Neuronal stem cell (in vitro differentiated cells): ENCODE data around the gene BRAT1.
A peak's percentile ranks its signal among the peaks of the same experiment; 100 is the strongest.

ENCODE experiments used
- DNase-seq: peaks from one replicate; pipeline ENCODE4 v3.0.0-alpha.2; 2013; ENCODE audit warnings: low spot score
- H2AFZ ChIP-seq: one replicate; pipeline ENCODE4 v1.6.1; 2013; ENCODE audit warnings: mild to moderate bottlenecking, low read length, inconsistent platforms
- H2AK5ac ChIP-seq: 2 replicates; pipeline ENCODE4 v1.6.1; 2013; ENCODE audit warnings: low read depth, mild to moderate bottlenecking, inconsistent platforms, low read length, moderate library complexity, mixed read lengths
- H2BK120ac ChIP-seq: 2 replicates; pipeline ENCODE4 v1.6.1; 2013; ENCODE audit warnings: low read depth, mild to moderate bottlenecking, inconsistent platforms, low read length, moderate library complexity, mixed read lengths
- H2BK12ac ChIP-seq: one replicate; pipeline ENCODE4 v1.6.1; 2013; ENCODE audit warnings: low read length, inconsistent platforms
- H2BK15ac ChIP-seq: 2 replicates; pipeline ENCODE4 v1.6.1; 2013; ENCODE audit warnings: mild to moderate bottlenecking, low read length, inconsistent platforms, mixed read lengths
- H2BK5ac ChIP-seq: one replicate; pipeline ENCODE4 v1.6.1; 2013; ENCODE audit warnings: inconsistent platforms, mild to moderate bottlenecking, low read length, moderate library complexity
- H3K14ac ChIP-seq: one replicate; pipeline ENCODE4 v1.6.1; 2013; ENCODE audit warnings: low read length, inconsistent platforms
- H3K18ac ChIP-seq: 2 replicates; pipeline ENCODE4 v1.6.1; 2013; ENCODE audit warnings: low read length, inconsistent platforms
- H3K23ac ChIP-seq: 2 replicates; pipeline ENCODE4 v1.6.1; 2013; ENCODE audit warnings: low read depth, mild to moderate bottlenecking, mixed read lengths, low read length, inconsistent platforms; ENCODE audit not compliant: poor library complexity
- H3K27ac ChIP-seq: replicated peaks from 3 replicates; pipeline ENCODE4 v1.5.1; 2013; ENCODE audit warnings: low read length, inconsistent platforms
- H3K27me3 ChIP-seq, 3 experiments: 2 replicates each; pipeline ENCODE4 v1.6.1; 2013; ENCODE audit warnings: low read length in 3 of 3, mild to moderate bottlenecking in 2 of 3, inconsistent platforms in 1 of 3, low read depth in 1 of 3, mixed read lengths in 1 of 3, moderate library complexity in 1 of 3; ENCODE audit not compliant: control insufficient read depth in 3 of 3, insufficient read depth in 3 of 3
- H3K36me3 ChIP-seq, 2 donors: replicated peaks in 1 of 2; 2 replicates each; pipeline ENCODE4 v1.6.1; 2013; ENCODE audit warnings: low read length in 2 of 2; ENCODE audit not compliant: control insufficient read depth in 2 of 2, insufficient read depth in 2 of 2
- H3K4ac ChIP-seq: 2 replicates; pipeline ENCODE4 v1.6.1; 2013; ENCODE audit warnings: inconsistent platforms, mild to moderate bottlenecking, low read length, moderate library complexity
- H3K4me1 ChIP-seq, 2 donors: 1 replicate in 1 of 2; 2 replicates in 1 of 2; pipeline ENCODE4 v1.6.1; 2013; ENCODE audit warnings: low read length in 2 of 2, low read depth in 1 of 2; ENCODE audit not compliant: control insufficient read depth in 2 of 2, insufficient read depth in 1 of 2
- H3K4me2 ChIP-seq: one replicate; pipeline ENCODE4 v1.6.1; 2013; ENCODE audit warnings: mild to moderate bottlenecking, low read length, inconsistent platforms; ENCODE audit not compliant: insufficient read depth, poor library complexity, severe bottlenecking
- H3K4me3 ChIP-seq, 2 donors: 2 replicates each; pipeline ENCODE4 v1.5.1; 2013; ENCODE audit warnings: low read length in 2 of 2, mild to moderate bottlenecking in 2 of 2, inconsistent platforms in 1 of 2, moderate library complexity in 1 of 2
- H3K79me1 ChIP-seq: one replicate; pipeline ENCODE4 v1.6.1; 2013; ENCODE audit warnings: low read depth, mild to moderate bottlenecking, inconsistent platforms, low read length, moderate library complexity
- H3K9ac ChIP-seq: one replicate; pipeline ENCODE4 v1.6.1; 2013; ENCODE audit warnings: mild to moderate bottlenecking, low read depth, low read length, inconsistent platforms; ENCODE audit not compliant: poor library complexity
- H3K9me3 ChIP-seq, 2 donors: replicated peaks in 1 of 2; 2 replicates each; pipeline versions ENCODE3 to v1.6.1; 2013; ENCODE audit warnings: low read length in 2 of 2, mild to moderate bottlenecking in 2 of 2, inconsistent platforms in 1 of 2, low read depth in 1 of 2, mixed read lengths in 1 of 2, moderate library complexity in 1 of 2; ENCODE audit not compliant: control insufficient read depth in 2 of 2, insufficient read depth in 1 of 2
- H4K8ac ChIP-seq: one replicate; pipeline ENCODE4 v1.6.1; 2013; ENCODE audit warnings: low read depth, mild to moderate bottlenecking, inconsistent platforms, low read length, moderate library complexity
- H4K91ac ChIP-seq: one replicate; pipeline ENCODE4 v1.6.1; 2013; ENCODE audit warnings: low read length, low read depth, mild to moderate bottlenecking, inconsistent platforms; ENCODE audit not compliant: poor library complexity
- WGBS, 2 donors: extraction: QIAGEN DNeasy Blood & Tissue Kit; methylation state at CpG; one replicate each; pipeline ENCODE4 v1.1.7; 2013; ENCODE audit warnings: missing lambda C conversion rate in 2 of 2, mixed read lengths in 1 of 2; ENCODE audit not compliant: insufficient read length in 2 of 2, insufficient replicate concordance in 1 of 2; ENCODE audit errors: extremely low coverage in 2 of 2; 5-methylcytosine and 5-hydroxymethylcytosine counted together

BRAT1 gene

GRCh38 chr7:2587778-2588177 lies 32.5 kb upstream of the BRAT1 start:
- Histone ChIP-seq H2AK5ac (no peak overlapping the region), H3K9ac (no peak overlapping the region), H2BK12ac (peak overlapping the region; percentile 34), H3K14ac (peak overlapping the region; percentile 11), H3K4me2 (no peak overlapping the region), H4K8ac (no peak overlapping the region), H3K4me3 (no peak overlapping the region), H3K23ac (no peak overlapping the region), H3K4me1 (peaks cover 0 to 4% of the 10 kb centered on the region in 2 donors), H3K36me3 (peaks cover 3 to 41% of the 10 kb centered on the region in 2 donors), H2BK5ac (no peak overlapping the region), H2BK15ac (no peak overlapping the region), H2BK120ac (no peak overlapping the region), H3K18ac (peak overlapping the region; percentile 6), H3K27ac (no peak overlapping the region), H2AFZ (no peak overlapping the region), H3K79me1 (no peaks in the 10 kb centered on the region), H4K91ac (no peak overlapping the region), H3K27me3 (no peaks in the 10 kb centered on the region), H3K4ac (no peak overlapping the region), H3K9me3 (no peaks in the 10 kb centered on the region)
- DNase-seq = no peak
- WGBS, 2 donors = no CpG with 5 or more reads among the region's 21 CpGs

GRCh38 chr7:2587134-2587533 lies 31.8 kb upstream of the BRAT1 start:
- Histone ChIP-seq H2BK5ac (peak overlapping the region; percentile 53), H2BK12ac (no peak overlapping the region), H3K36me3 (peaks cover 3 to 35% of the 10 kb centered on the region in 2 donors), H3K18ac (peak overlapping the region; percentile 80), H3K27ac (no peak overlapping the region), H3K4ac (no peak overlapping the region), H3K23ac (peak overlapping the region; percentile 50), H3K4me3 (no peak overlapping the region), H3K79me1 (no peaks in the 10 kb centered on the region), H2AK5ac (no peak overlapping the region), H3K27me3 (no peaks in the 10 kb centered on the region), H3K4me1 (peaks cover 0 to 4% of the 10 kb centered on the region in 2 donors), H2BK15ac (no peak overlapping the region), H2BK120ac (no peak overlapping the region), H2AFZ (no peak overlapping the region), H4K91ac (no peak overlapping the region), H4K8ac (no peak overlapping the region), H3K4me2 (peak overlapping the region; percentile 11), H3K9me3 (no peaks in the 10 kb centered on the region), H3K9ac (peak overlapping the region; percentile 44), H3K14ac (peak overlapping the region; percentile 21)
- no CpG with 5 or more reads among the region's 9 CpGs for WGBS, 2 donors
- DNase-seq = no peak

DNA sequence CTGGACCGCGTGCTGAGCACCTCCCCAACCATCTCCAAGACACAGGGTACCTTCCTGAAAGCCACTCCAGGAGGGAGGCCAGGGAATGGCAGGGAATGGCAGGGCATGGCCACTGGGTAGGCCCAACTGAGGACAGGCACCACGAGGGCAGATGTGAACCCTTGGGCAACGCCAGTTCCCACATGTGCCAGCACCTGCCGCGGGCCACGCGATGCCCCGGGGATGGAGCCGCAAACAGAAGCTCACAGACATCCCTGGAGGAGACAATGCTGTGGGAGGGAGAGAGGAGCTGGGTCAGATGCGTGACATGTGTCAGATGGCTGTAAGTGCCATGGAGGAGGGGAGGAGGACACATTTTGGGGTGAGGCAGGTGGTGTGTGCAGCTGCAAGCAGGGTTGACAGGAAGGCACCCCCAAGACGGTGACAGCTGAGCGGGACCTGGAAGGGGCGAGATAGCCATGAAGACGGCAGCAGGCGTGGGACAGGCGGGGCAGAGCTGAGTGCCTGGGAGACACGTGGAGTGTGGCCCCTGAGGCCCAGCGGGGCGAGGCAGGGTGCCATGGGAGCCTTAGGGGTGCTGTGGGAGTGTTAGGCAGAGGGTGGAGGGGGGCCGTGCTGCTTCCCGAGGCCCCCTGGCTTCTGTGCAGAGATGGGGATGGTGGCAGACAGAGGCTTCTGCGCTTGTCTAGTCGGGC lies 31.1 kb upstream of the BRAT1 start:
- peak overlapping the region; percentile 56 for H2AK5ac ChIP-seq
- H2AFZ ChIP-seq = no peak overlapping the region
- no peaks in the 10 kb centered on the region for H3K27me3 ChIP-seq
- peak overlapping the region; percentile 80 for H3K18ac ChIP-seq
- H3K36me3 ChIP-seq = peaks cover 3 to 32% of the 10 kb centered on the region in 2 donors
- no peak overlapping the region for H2BK15ac ChIP-seq
- DNase-seq = no peak
- no CpG with 5 or more reads among the region's 24 CpGs for WGBS, 2 donors
- no peak overlapping the region for H4K8ac ChIP-seq
- no peak overlapping the region for H3K4me3 ChIP-seq
- no peak overlapping the region for H3K4me2 ChIP-seq
- H3K9ac ChIP-seq = no peak overlapping the region
- H3K9me3 ChIP-seq = no peaks in the 10 kb centered on the region
- peak overlapping the region; percentile 2 for H2BK120ac ChIP-seq
- no peak overlapping the region for H3K27ac ChIP-seq
- H2BK5ac ChIP-seq = no peak overlapping the region
- no peak overlapping the region for H2BK12ac ChIP-seq
- peaks cover 0 to 4% of the 10 kb centered on the region in 2 donors for H3K4me1 ChIP-seq
- H3K4ac ChIP-seq = no peak overlapping the region
- H3K23ac ChIP-seq = peak overlapping the region; percentile 50
- no peak overlapping the region for H4K91ac ChIP-seq
- peak overlapping the region; percentile 75 for H3K14ac ChIP-seq
- H3K79me1 ChIP-seq = no peaks in the 10 kb centered on the region

GRCh38 chr7:2585446-2585845 lies 30.1 kb upstream of the BRAT1 start:
- Histone ChIP-seq H2BK120ac (no peak overlapping the region), H3K27me3 (no peaks in the 10 kb centered on the region)
- DNase-seq = no peak

More at GRCh38 chr7:2585446-2585845, 30.1 kb upstream of the BRAT1 start:
- peaks cover 3 to 23% of the 10 kb centered on the region in 2 donors for H3K36me3 ChIP-seq
- peak overlapping the region; percentile 14 for H2BK5ac ChIP-seq
- H3K4me1 ChIP-seq = peaks cover 0 to 4% of the 10 kb centered on the region in 2 donors
- H3K9me3 ChIP-seq = no peaks in the 10 kb centered on the region
- no peak overlapping the region for H2BK15ac ChIP-seq
- H2AK5ac ChIP-seq = no peak overlapping the region
- H3K27ac ChIP-seq = no peak overlapping the region
- H3K4me2 ChIP-seq = no peak overlapping the region
- peak overlapping the region; percentile 67 for H3K18ac ChIP-seq
- H3K79me1 ChIP-seq = no peaks in the 10 kb centered on the region
- peak overlapping the region; percentile 92 for H3K23ac ChIP-seq
- no peak overlapping the region for H2AFZ ChIP-seq
- no peak overlapping the region for H4K8ac ChIP-seq
- no peak overlapping the region for H3K14ac ChIP-seq
- no peak overlapping the region for H3K4me3 ChIP-seq
- WGBS, 2 donors = no CpG with 5 or more reads among the region's 19 CpGs
- H2BK12ac ChIP-seq = no peak overlapping the region
- H4K91ac ChIP-seq = no peak overlapping the region
- peak overlapping the region; percentile 13 for H3K9ac ChIP-seq
- no peak overlapping the region for H3K4ac ChIP-seq
